Neuronal stem cell (in vitro differentiated cells): ENCODE measurements around the gene CC2D2A. TPM values are rescaled to one million over a fixed set of nuclear protein-coding genes. Genes with fewer than 3 reads are reported as not detected.
A peak's percentile ranks its signal among the peaks of the same experiment; 100 is the strongest.

Source experiments
- DNase-seq: peaks from one replicate; pipeline ENCODE4 v3.0.0-alpha.2; 2013; ENCODE audit warnings: low spot score
- H2AFZ ChIP-seq: one replicate; pipeline ENCODE4 v1.6.1; 2013; ENCODE audit warnings: mild to moderate bottlenecking, low read length, inconsistent platforms
- H2AK5ac ChIP-seq: 2 replicates; pipeline ENCODE4 v1.6.1; 2013; ENCODE audit warnings: low read depth, mild to moderate bottlenecking, inconsistent platforms, low read length, moderate library complexity, mixed read lengths
- H2BK120ac ChIP-seq: 2 replicates; pipeline ENCODE4 v1.6.1; 2013; ENCODE audit warnings: low read depth, mild to moderate bottlenecking, inconsistent platforms, low read length, moderate library complexity, mixed read lengths
- H2BK12ac ChIP-seq: one replicate; pipeline ENCODE4 v1.6.1; 2013; ENCODE audit warnings: low read length, inconsistent platforms
- H2BK15ac ChIP-seq: 2 replicates; pipeline ENCODE4 v1.6.1; 2013; ENCODE audit warnings: mild to moderate bottlenecking, low read length, inconsistent platforms, mixed read lengths
- H2BK5ac ChIP-seq: one replicate; pipeline ENCODE4 v1.6.1; 2013; ENCODE audit warnings: inconsistent platforms, mild to moderate bottlenecking, low read length, moderate library complexity
- H3K14ac ChIP-seq: one replicate; pipeline ENCODE4 v1.6.1; 2013; ENCODE audit warnings: low read length, inconsistent platforms
- H3K18ac ChIP-seq: 2 replicates; pipeline ENCODE4 v1.6.1; 2013; ENCODE audit warnings: low read length, inconsistent platforms
- H3K23ac ChIP-seq: 2 replicates; pipeline ENCODE4 v1.6.1; 2013; ENCODE audit warnings: low read depth, mild to moderate bottlenecking, mixed read lengths, low read length, inconsistent platforms; ENCODE audit not compliant: poor library complexity
- H3K27ac ChIP-seq: replicated peaks from 3 replicates; pipeline ENCODE4 v1.5.1; 2013; ENCODE audit warnings: low read length, inconsistent platforms
- H3K27me3 ChIP-seq, 3 experiments: 2 replicates each; pipeline ENCODE4 v1.6.1; 2013; ENCODE audit warnings: low read length in 3 of 3, mild to moderate bottlenecking in 2 of 3, inconsistent platforms in 1 of 3, low read depth in 1 of 3, mixed read lengths in 1 of 3, moderate library complexity in 1 of 3; ENCODE audit not compliant: control insufficient read depth in 3 of 3, insufficient read depth in 3 of 3
- H3K36me3 ChIP-seq, 2 donors: replicated peaks in 1 of 2; 2 replicates each; pipeline ENCODE4 v1.6.1; 2013; ENCODE audit warnings: low read length in 2 of 2; ENCODE audit not compliant: control insufficient read depth in 2 of 2, insufficient read depth in 2 of 2
- H3K4ac ChIP-seq: 2 replicates; pipeline ENCODE4 v1.6.1; 2013; ENCODE audit warnings: inconsistent platforms, mild to moderate bottlenecking, low read length, moderate library complexity
- H3K4me1 ChIP-seq, 2 donors: 1 replicate in 1 of 2; 2 replicates in 1 of 2; pipeline ENCODE4 v1.6.1; 2013; ENCODE audit warnings: low read length in 2 of 2, low read depth in 1 of 2; ENCODE audit not compliant: control insufficient read depth in 2 of 2, insufficient read depth in 1 of 2
- H3K4me2 ChIP-seq: one replicate; pipeline ENCODE4 v1.6.1; 2013; ENCODE audit warnings: mild to moderate bottlenecking, low read length, inconsistent platforms; ENCODE audit not compliant: insufficient read depth, poor library complexity, severe bottlenecking
- H3K4me3 ChIP-seq, 2 donors: 2 replicates each; pipeline ENCODE4 v1.5.1; 2013; ENCODE audit warnings: low read length in 2 of 2, mild to moderate bottlenecking in 2 of 2, inconsistent platforms in 1 of 2, moderate library complexity in 1 of 2
- H3K79me1 ChIP-seq: one replicate; pipeline ENCODE4 v1.6.1; 2013; ENCODE audit warnings: low read depth, mild to moderate bottlenecking, inconsistent platforms, low read length, moderate library complexity
- H3K9ac ChIP-seq: one replicate; pipeline ENCODE4 v1.6.1; 2013; ENCODE audit warnings: mild to moderate bottlenecking, low read depth, low read length, inconsistent platforms; ENCODE audit not compliant: poor library complexity
- H3K9me3 ChIP-seq, 2 donors: replicated peaks in 1 of 2; 2 replicates each; pipeline versions ENCODE3 to v1.6.1; 2013; ENCODE audit warnings: low read length in 2 of 2, mild to moderate bottlenecking in 2 of 2, inconsistent platforms in 1 of 2, low read depth in 1 of 2, mixed read lengths in 1 of 2, moderate library complexity in 1 of 2; ENCODE audit not compliant: control insufficient read depth in 2 of 2, insufficient read depth in 1 of 2
- H4K8ac ChIP-seq: one replicate; pipeline ENCODE4 v1.6.1; 2013; ENCODE audit warnings: low read depth, mild to moderate bottlenecking, inconsistent platforms, low read length, moderate library complexity
- H4K91ac ChIP-seq: one replicate; pipeline ENCODE4 v1.6.1; 2013; ENCODE audit warnings: low read length, low read depth, mild to moderate bottlenecking, inconsistent platforms; ENCODE audit not compliant: poor library complexity
- whole genome bisulfite sequencing, 2 donors: extraction: QIAGEN DNeasy Blood & Tissue Kit; methylation state at CpG; one replicate each; pipeline ENCODE4 v1.1.7; 2013; ENCODE audit warnings: missing lambda C conversion rate in 2 of 2, mixed read lengths in 1 of 2; ENCODE audit not compliant: insufficient read length in 2 of 2, insufficient replicate concordance in 1 of 2; ENCODE audit errors: extremely low coverage in 2 of 2; 5-methylcytosine and 5-hydroxymethylcytosine counted together
- polyA plus RNA-seq, 2 experiments: library from polyadenylated mRNA; stranded (reverse); fragments of 200-250 nt; gene quantifications; one replicate each; pipeline ENCODE4 v1.2.3, GENCODE V29; 2013

The CC2D2A gene
- polyA plus RNA-seq (2013, experiment 1 of 2): 15.1 TPM
- 15.2 TPM for polyA plus RNA-seq (2013, experiment 2 of 2)

- H2BK15ac ChIP-seq: no peak within 1 kb of the TSS
- H3K27me3 ChIP-seq: no peaks in the 10 kb centered on the region
- no peak within 1 kb of the TSS for H2BK12ac ChIP-seq
- no peak within 1 kb of the TSS for H2BK5ac ChIP-seq
- no peak within 1 kb of the TSS for H3K9ac ChIP-seq
- H3K23ac ChIP-seq: no peak within 1 kb of the TSS
- H4K8ac ChIP-seq: no peak within 1 kb of the TSS
- no peak within 1 kb of the TSS for H3K27ac ChIP-seq
- no peak within 1 kb of the TSS for H2AK5ac ChIP-seq
- H3K4me2 ChIP-seq: peak within 1 kb of the TSS; percentile 42
- H3K9me3 ChIP-seq: no peaks in the 10 kb centered on the region
- H3K4me1 ChIP-seq: peaks cover 4 to 5% of the 10 kb centered on the region in 2 donors
- H3K79me1 ChIP-seq: no peaks in the 10 kb centered on the region
- peak; percentile 29 for DNase-seq
- H2BK120ac ChIP-seq: no peak within 1 kb of the TSS
- H3K18ac ChIP-seq: no peak within 1 kb of the TSS
- H2AFZ ChIP-seq: peak within 1 kb of the TSS; percentile 80
- H3K4ac ChIP-seq: no peak within 1 kb of the TSS
- WGBS, 2 donors: no CpG with 5 or more reads among the region's 14 CpGs
- peak within 1 kb of the TSS; percentile 43 to 53 for H3K4me3 ChIP-seq
- H3K36me3 ChIP-seq: no peaks in the 10 kb centered on the region
- no peak within 1 kb of the TSS for H3K14ac ChIP-seq
- H4K91ac ChIP-seq: no peak within 1 kb of the TSS
These were observed at the start of gene CC2D2A for GRCh38 chr4:15469402-15470127. TSS of gene CC2D2A (plus strand) at chr4:15469882. CDS start at chr4:15475933, 6,051 bp downstream.

- WGBS, 2 donors: no CpG with 5 or more reads among the region's 2 CpGs
- no peak overlapping the region for H3K14ac ChIP-seq
These were observed 49.0 kb upstream of the CC2D2A start for GRCh38 chr4:15420642-15421041.

GRCh38 chr4:15423285-15423711 lies 46.4 kb upstream of the CC2D2A start:
- Histone ChIP-seq H3K14ac (no peak overlapping the region), H4K91ac (no peak overlapping the region), H3K18ac (no peak overlapping the region), H4K8ac (no peak overlapping the region), H3K23ac (no peak overlapping the region), H3K4me1 (peaks cover 0 to 7% of the 10 kb centered on the region in 2 donors), H2AFZ (no peak overlapping the region), H2BK5ac (no peak overlapping the region), H3K36me3 (no peaks in the 10 kb centered on the region), H3K9me3 (no peaks in the 10 kb centered on the region), H3K4ac (no peak overlapping the region), H3K27ac (no peak overlapping the region), H2BK15ac (no peak overlapping the region), H2BK12ac (no peak overlapping the region), H3K4me3 (no peak overlapping the region), H3K9ac (no peak overlapping the region), H3K79me1 (no peaks in the 10 kb centered on the region), H3K27me3 (no peaks in the 10 kb centered on the region), H2AK5ac (no peak overlapping the region), H3K4me2 (no peak overlapping the region), H2BK120ac (no peak overlapping the region)
- DNase-seq: no peak
- no CpG with 5 or more reads among the region's 5 CpGs for WGBS, 2 donors

More at GRCh38 chr4:15420642-15421041, 49.0 kb upstream of the CC2D2A start:
- no peak overlapping the region for H3K9ac ChIP-seq
- H3K9me3 ChIP-seq: no peaks in the 10 kb centered on the region
- no peaks in the 10 kb centered on the region for H3K27me3 ChIP-seq
- H2BK120ac ChIP-seq: no peak overlapping the region
- H3K79me1 ChIP-seq: no peaks in the 10 kb centered on the region
- no peak overlapping the region for H3K23ac ChIP-seq
- no peak overlapping the region for H3K27ac ChIP-seq
- H2BK15ac ChIP-seq: no peak overlapping the region
- H3K18ac ChIP-seq: no peak overlapping the region
- H2AK5ac ChIP-seq: no peak overlapping the region
- no peaks in the 10 kb centered on the region for H3K36me3 ChIP-seq
- DNase-seq: no peak
- no peak overlapping the region for H4K91ac ChIP-seq
- no peak overlapping the region for H3K4ac ChIP-seq
- no peak overlapping the region for H4K8ac ChIP-seq
- H2AFZ ChIP-seq: no peak overlapping the region
- H3K4me2 ChIP-seq: no peak overlapping the region
- no peak overlapping the region for H2BK12ac ChIP-seq
- no peak overlapping the region for H2BK5ac ChIP-seq
- H3K4me3 ChIP-seq: no peak overlapping the region
- peaks cover 0 to 11% of the 10 kb centered on the region in 2 donors for H3K4me1 ChIP-seq

DNA sequence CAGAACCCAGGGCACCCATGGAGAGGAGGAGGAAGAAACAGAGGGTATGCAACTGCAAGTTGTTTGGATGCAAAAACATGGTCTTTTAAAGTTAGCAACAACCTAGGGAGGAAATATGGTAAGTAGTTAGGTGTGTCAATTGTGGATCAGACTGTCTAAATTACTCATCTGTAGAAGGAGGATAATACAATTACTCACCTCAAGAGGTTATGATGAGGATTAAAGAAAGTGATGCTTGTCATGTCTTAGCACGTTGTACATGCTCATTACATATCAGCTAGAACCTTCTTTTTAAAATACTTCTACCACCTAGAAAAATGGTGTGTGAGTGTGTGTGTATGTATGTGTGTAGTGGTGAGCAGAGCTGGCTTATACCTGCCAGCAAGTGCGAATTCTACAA lies 44.2 kb upstream of the CC2D2A start:
- H3K79me1 ChIP-seq: no peaks in the 10 kb centered on the region
- no peaks in the 10 kb centered on the region for H3K36me3 ChIP-seq
- H2BK15ac ChIP-seq: no peak overlapping the region
- no peak overlapping the region for H2AK5ac ChIP-seq
- no peak overlapping the region for H2BK5ac ChIP-seq
- peaks cover 0 to 5% of the 10 kb centered on the region in 2 donors for H3K4me1 ChIP-seq
- H3K14ac ChIP-seq: no peak overlapping the region
- DNase-seq: no peak
- no peak overlapping the region for H3K23ac ChIP-seq
- H3K18ac ChIP-seq: no peak overlapping the region
- H2BK120ac ChIP-seq: no peak overlapping the region
- no peak overlapping the region for H3K4ac ChIP-seq
- H3K4me2 ChIP-seq: no peak overlapping the region
- H3K9me3 ChIP-seq: no peaks in the 10 kb centered on the region
- H2BK12ac ChIP-seq: no peak overlapping the region
- no peak overlapping the region for H4K8ac ChIP-seq
- no peak overlapping the region for H2AFZ ChIP-seq
- H3K4me3 ChIP-seq: no peak overlapping the region
- H3K9ac ChIP-seq: no peak overlapping the region
- H3K27ac ChIP-seq: no peak overlapping the region
- no peaks in the 10 kb centered on the region for H3K27me3 ChIP-seq
- WGBS, 2 donors: no CpG with 5 or more reads among the region's 2 CpGs
- no peak overlapping the region for H4K91ac ChIP-seq
